SKM-1 treated with dmso at 0.1 percent for 144 hours (cell line): Measurements from ENCODE around the gene NETO1.

ENCODE experiments used
- DNase-seq: peaks from one replicate; lab custom pipeline; 2025; ENCODE audit not compliant: unreplicated experiment; lab: John Stamatoyannopoulos, UW

The NETO1 gene

GRCh38 chr18:72867746-72868584, at the start of gene NETO1:
TSS of gene NETO1 (minus strand) at chr18:72867987. CDS start at chr18:72867291, 696 bp downstream.
- DNase-seq = no peak

- no peak for DNase-seq
Observed at GRCh38 chr18:72910045-72910444, 42.3 kb upstream of the NETO1 start.

GRCh38 chr18:72908181-72908580, 40.4 kb upstream of the NETO1 start:
- DNase-seq = no peak

- DNase-seq = no peak
Observed at GRCh38 chr18:72903033-72903432, 35.2 kb upstream of the NETO1 start.

GRCh38 chr18:72899338-72899737, 31.6 kb upstream of the NETO1 start:
- DNase-seq = no peak

- no peak for DNase-seq
Observed at GRCh38 chr18:72898870-72899269, 31.1 kb upstream of the NETO1 start.

GRCh38 chr18:72895548-72895947, 27.8 kb upstream of the NETO1 start:
- no peak for DNase-seq

GRCh38 chr18:72878561-72878960, 10.8 kb upstream of the NETO1 start:
- no peak for DNase-seq

GRCh38 chr18:72878143-72878542, 10.4 kb upstream of the NETO1 start:
- no peak for DNase-seq

- DNase-seq = no peak
Observed at GRCh38 chr18:72871091-72871490, 3.3 kb upstream of the NETO1 start.

- no peak for DNase-seq
Observed at GRCh38 chr18:72869226-72870185, 1.7 kb upstream of the NETO1 start.

GRCh38 chr18:72868585-72869225, 918 bp upstream of the NETO1 start:
- DNase-seq = no peak

GRCh38 chr18:72866901-72867745, 664 bp downstream of the NETO1 start:
- DNase-seq = peak; percentile 67

GRCh38 chr18:72866442-72866900, 1.3 kb downstream of the NETO1 start:
- DNase-seq = no peak

- DNase-seq = no peak
Observed at GRCh38 chr18:72863754-72864153, 4.0 kb downstream of the NETO1 start.

- DNase-seq = no peak
Observed at GRCh38 chr18:72859088-72859487, 8.7 kb downstream of the NETO1 start.

GRCh38 chr18:72849671-72850070, 18.1 kb downstream of the NETO1 start:
- no peak for DNase-seq

- no peak for DNase-seq
Observed at GRCh38 chr18:72848503-72849237, 19.1 kb downstream of the NETO1 start.

- no peak for DNase-seq
Observed at GRCh38 chr18:72847771-72848170, 20.0 kb downstream of the NETO1 start.
